Measurements from ENCODE around the gene C1orf74.

The C1orf74 gene

DNA sequence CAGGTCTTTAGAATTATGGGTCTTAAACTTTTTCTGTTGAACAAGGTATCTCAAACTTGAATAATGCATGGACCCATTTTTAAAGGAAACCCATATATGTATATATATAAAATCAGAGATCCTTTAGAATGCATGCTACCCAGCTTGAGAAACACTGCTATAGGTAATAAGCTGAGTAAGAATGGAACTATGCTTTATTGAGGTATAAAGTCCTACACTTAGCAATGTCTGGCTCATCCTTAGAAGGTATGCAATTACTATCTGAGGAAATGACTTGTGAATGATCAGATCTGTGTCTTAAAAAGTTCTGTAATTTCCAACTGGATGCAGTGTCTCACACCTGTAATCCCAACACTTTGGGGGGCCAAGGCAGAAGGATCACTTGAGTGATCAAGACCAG is 17.3 kb downstream of the C1orf74 start:
- Histone ChIP-seq H3K79me2 (ENCODE audit: insufficient read depth, low read length) (peaks cover 28% of the 10 kb centered on the region), H3K4me3 (ENCODE audit: low read length, poor library complexity, severe bottlenecking) (peak overlapping the region; percentile 89), H3K27me3 (ENCODE audit: insufficient read depth, low read length, poor library complexity, severe bottlenecking) (no peaks in the 10 kb centered on the region), H3F3A (ENCODE audit: low read depth) (peaks cover 23% of the 10 kb centered on the region), H3K4me1 (ENCODE audit: insufficient read depth, low read length, poor library complexity, severe bottlenecking) (peaks cover 38% of the 10 kb centered on the region), H3K36me3 (ENCODE audit: insufficient read depth, low read length) (peaks cover 20% of the 10 kb centered on the region; the same call in 1 of the 2 replicates), H3K4me2 (ENCODE audit: low read depth, low read length, poor library complexity, severe bottlenecking) (peak overlapping the region; percentile 99), H2AFZ (ENCODE audit: low read length) (no peak overlapping the region), H3K9ac (ENCODE audit: low read depth, low read length, poor library complexity, severe bottlenecking) (peak overlapping the region; percentile 94), H4K20me1 (ENCODE audit: insufficient read depth, low read length, poor library complexity, severe bottlenecking) (peaks cover 5% of the 10 kb centered on the region), H3K9me3 (ENCODE audit: insufficient read depth, low read depth, low read length) (no peaks in the 10 kb centered on the region), H3K9me2 (replicated peaks; ENCODE audit: low read depth, low read length) (no peaks in the 10 kb centered on the region)
- TF ChIP-seq, protein P1, sequence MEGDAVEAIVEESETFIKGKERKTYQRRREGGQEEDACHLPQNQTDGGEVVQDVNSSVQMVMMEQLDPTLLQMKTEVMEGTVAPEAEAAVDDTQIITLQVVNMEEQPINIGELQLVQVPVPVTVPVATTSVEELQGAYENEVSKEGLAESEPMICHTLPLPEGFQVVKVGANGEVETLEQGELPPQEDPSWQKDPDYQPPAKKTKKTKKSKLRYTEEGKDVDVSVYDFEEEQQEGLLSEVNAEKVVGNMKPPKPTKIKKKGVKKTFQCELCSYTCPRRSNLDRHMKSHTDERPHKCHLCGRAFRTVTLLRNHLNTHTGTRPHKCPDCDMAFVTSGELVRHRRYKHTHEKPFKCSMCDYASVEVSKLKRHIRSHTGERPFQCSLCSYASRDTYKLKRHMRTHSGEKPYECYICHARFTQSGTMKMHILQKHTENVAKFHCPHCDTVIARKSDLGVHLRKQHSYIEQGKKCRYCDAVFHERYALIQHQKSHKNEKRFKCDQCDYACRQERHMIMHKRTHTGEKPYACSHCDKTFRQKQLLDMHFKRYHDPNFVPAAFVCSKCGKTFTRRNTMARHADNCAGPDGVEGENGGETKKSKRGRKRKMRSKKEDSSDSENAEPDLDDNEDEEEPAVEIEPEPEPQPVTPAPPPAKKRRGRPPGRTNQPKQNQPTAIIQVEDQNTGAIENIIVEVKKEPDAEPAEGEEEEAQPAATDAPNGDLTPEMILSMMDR (conservative IDR thresholded peaks at IDR 0.05; ENCODE audit: low read length) = no peak
- TF ChIP-seq EZH2phosphoT487 (IDR thresholded peaks at IDR 0.05; ENCODE audit: borderline replicate concordance) = no peak

DNA sequence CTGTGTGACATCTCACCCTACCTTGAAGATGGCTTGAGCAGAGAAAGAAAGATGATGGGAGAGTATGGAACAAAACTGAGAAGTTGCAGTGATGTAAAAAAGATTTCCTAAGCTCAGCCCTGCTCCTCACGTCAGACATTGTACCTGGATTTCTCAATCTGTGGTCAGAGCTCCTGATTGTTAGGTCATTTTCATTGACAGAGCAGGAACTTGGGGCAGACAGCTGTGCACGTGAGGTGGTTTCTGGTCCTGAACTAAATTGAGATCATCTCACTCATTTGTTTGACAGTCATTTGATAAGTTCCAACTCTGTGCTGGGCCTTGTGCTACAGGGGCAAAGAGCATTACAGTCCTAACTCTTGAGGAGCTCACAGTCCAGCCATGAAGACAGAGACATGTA is 18.3 kb downstream of the C1orf74 start:
- peaks cover 26% of the 10 kb centered on the region for H3K79me2 ChIP-seq (ENCODE audit: insufficient read depth, low read length)
- peaks cover 23% of the 10 kb centered on the region; the same call in 1 of the 2 replicates for H3K36me3 ChIP-seq (ENCODE audit: insufficient read depth, low read length)
- peaks cover 8% of the 10 kb centered on the region for H4K20me1 ChIP-seq (ENCODE audit: insufficient read depth, low read length, poor library complexity, severe bottlenecking)
- no peak overlapping the region for H3K9ac ChIP-seq (ENCODE audit: low read depth, low read length, poor library complexity, severe bottlenecking)
- no peak overlapping the region for H3K4me2 ChIP-seq (ENCODE audit: low read depth, low read length, poor library complexity, severe bottlenecking)
- no peaks in the 10 kb centered on the region for H3K9me2 ChIP-seq (replicated peaks; ENCODE audit: low read depth, low read length)
- H3F3A ChIP-seq (ENCODE audit: low read depth) = peaks cover 23% of the 10 kb centered on the region
- no peak for TF ChIP-seq EZH2phosphoT487 (IDR thresholded peaks at IDR 0.05; ENCODE audit: borderline replicate concordance)
- TF ChIP-seq, protein P1 (conservative IDR thresholded peaks at IDR 0.05; ENCODE audit: low read length) = no peak
- H2AFZ ChIP-seq (ENCODE audit: low read length) = no peak overlapping the region
- peaks cover 41% of the 10 kb centered on the region for H3K4me1 ChIP-seq (ENCODE audit: insufficient read depth, low read length, poor library complexity, severe bottlenecking)
- H3K4me3 ChIP-seq (ENCODE audit: low read length, poor library complexity, severe bottlenecking) = no peak overlapping the region
- H3K27me3 ChIP-seq (ENCODE audit: insufficient read depth, low read length, poor library complexity, severe bottlenecking) = no peaks in the 10 kb centered on the region
- H3K9me3 ChIP-seq (ENCODE audit: insufficient read depth, low read depth, low read length) = no peaks in the 10 kb centered on the region

DNA sequence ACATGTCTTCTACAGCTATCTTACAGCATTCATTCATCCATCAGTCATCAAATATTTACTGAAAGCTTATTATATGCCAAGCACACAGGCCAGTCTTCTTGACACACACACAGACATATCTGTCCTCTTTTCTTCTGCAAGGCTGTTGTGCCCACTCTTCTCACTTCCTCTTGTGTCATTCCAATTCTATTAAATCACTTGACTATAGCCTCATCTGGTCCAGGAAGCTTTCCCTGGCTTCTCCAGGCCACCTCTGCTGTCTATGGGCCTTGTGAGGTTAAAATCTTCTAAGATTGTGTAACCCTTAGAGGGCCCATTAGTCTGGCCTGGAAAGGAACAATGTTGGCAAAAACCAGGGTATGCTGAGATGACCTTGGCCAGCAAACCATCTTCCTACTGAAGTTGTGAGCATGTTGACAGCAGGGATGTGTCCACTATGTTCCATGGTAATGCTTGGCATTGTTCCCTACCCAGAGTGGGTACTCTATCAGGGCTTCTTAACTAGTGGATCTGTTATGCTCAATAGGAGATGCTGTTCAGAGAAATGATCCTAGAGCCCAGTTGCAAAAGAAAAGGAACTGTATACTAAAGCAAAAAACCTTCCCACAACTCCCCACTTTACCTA is 23.2 kb downstream of the C1orf74 start:
- Histone ChIP-seq H3K9ac (ENCODE audit: low read depth, low read length, poor library complexity, severe bottlenecking) (no peak overlapping the region), H3F3A (ENCODE audit: low read depth) (peaks cover 10% of the 10 kb centered on the region), H3K36me3 (ENCODE audit: insufficient read depth, low read length) (peaks cover 31% of the 10 kb centered on the region; the same call in 1 of the 2 replicates), H2AFZ (ENCODE audit: low read length) (no peak overlapping the region), H3K27me3 (ENCODE audit: insufficient read depth, low read length, poor library complexity, severe bottlenecking) (no peaks in the 10 kb centered on the region), H3K4me1 (ENCODE audit: insufficient read depth, low read length, poor library complexity, severe bottlenecking) (peaks cover 47% of the 10 kb centered on the region), H3K9me2 (replicated peaks; ENCODE audit: low read depth, low read length) (no peaks in the 10 kb centered on the region), H3K4me2 (ENCODE audit: low read depth, low read length, poor library complexity, severe bottlenecking) (peak overlapping the region; percentile 20), H4K20me1 (ENCODE audit: insufficient read depth, low read length, poor library complexity, severe bottlenecking) (peaks cover 29% of the 10 kb centered on the region), H3K9me3 (ENCODE audit: insufficient read depth, low read depth, low read length) (no peaks in the 10 kb centered on the region), H3K4me3 (ENCODE audit: low read length, poor library complexity, severe bottlenecking) (no peak overlapping the region), H3K79me2 (ENCODE audit: insufficient read depth, low read length) (peaks cover 50% of the 10 kb centered on the region)
- TF ChIP-seq, protein P1 (conservative IDR thresholded peaks at IDR 0.05; ENCODE audit: low read length) = no peak
- TF ChIP-seq EZH2phosphoT487 (IDR thresholded peaks at IDR 0.05; ENCODE audit: borderline replicate concordance) = no peak

Data from Loucy (cell line).